Sigmoid colon (tissue), 3 donors: Measurements from ENCODE around the gene EDRF1.

Experiments
- CTCF ChIP-seq, 4 experiments: fragments of 450-650 bp in 3 of 4; fragments of 200-600 bp in 1 of 4; IDR thresholded peaks; one replicate each; pipeline ENCODE4 v1.5.1; 2016 to 2019; ENCODE audit warnings: antibody characterized with exemption in 4 of 4, mild to moderate bottlenecking in 3 of 4, moderate library complexity in 2 of 4
- POLR2A ChIP-seq, 2 donors: fragments of 450-650 bp; IDR thresholded peaks; one replicate each; pipeline ENCODE4 v1.6.1; 2016; ENCODE audit warnings: antibody characterized with exemption in 2 of 2, mild to moderate bottlenecking in 2 of 2, moderate library complexity in 2 of 2

- no peak for TF ChIP-seq CTCF (IDR thresholded peaks at IDR 0.05)
- TF ChIP-seq POLR2A (IDR thresholded peaks at IDR 0.05) = no peak
Observed at GRCh38 chr10:125698481-125698998, 21.0 kb upstream of the EDRF1 start.
